ENCODE measurements around the gene MEGF11. TPM values are rescaled to one million over a fixed set of nuclear protein-coding genes. Genes with fewer than 3 reads are reported as not detected.

The MEGF11 gene
- polyA plus RNA-seq, 2 of the 4 experiments (the other 2 are of a cell fraction): 0.25 to 0.31 TPM

DNA sequence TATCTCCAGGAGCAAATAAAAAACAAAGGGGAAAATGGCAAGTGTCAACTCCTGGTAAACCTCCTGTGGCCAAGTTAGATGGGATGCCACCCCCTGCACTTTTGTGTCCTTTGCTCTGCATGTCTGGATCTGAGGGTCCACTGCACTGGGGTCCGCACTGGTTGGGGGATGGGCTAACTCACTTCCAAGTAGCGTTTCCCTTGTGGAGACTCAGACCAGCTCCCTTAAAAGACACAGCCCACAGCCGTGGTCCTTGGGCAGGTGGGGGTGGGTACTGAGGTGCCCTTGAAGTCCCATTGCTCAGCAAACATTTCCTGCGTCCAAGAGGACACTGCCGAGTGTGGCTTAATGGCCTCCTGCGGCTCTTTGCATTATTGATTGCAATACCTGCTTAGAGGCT is 188.2 kb downstream of the MEGF11 start:
- Histone ChIP-seq H3K27ac (no peak overlapping the region), H3K4me3 (no peak overlapping the region), H3K9me3 (no peaks in the 10 kb centered on the region), H3K4me2 (no peak overlapping the region), H3K4me1 (no peaks in the 10 kb centered on the region)
- DNase-seq (ENCODE audit: low read depth in 1 of 2, low spot score in 1 of 2): no peak
- POLR2A ChIA-PET: no interaction called here
- WGBS (ENCODE audit: missing lambda C conversion rate): 51% methylated on average over 6 of the region's 6 CpGs
- FAIRE-seq: no peak
- CTCF ChIA-PET: interaction anchor here (0.5 to 0.7 kb wide), 3 partner anchors 50 to 222 kb away, joined by 3 to 5 read pairs (median 3); no protein-coding TSS in a partner anchor
- TF ChIP-seq, protein P1, sequence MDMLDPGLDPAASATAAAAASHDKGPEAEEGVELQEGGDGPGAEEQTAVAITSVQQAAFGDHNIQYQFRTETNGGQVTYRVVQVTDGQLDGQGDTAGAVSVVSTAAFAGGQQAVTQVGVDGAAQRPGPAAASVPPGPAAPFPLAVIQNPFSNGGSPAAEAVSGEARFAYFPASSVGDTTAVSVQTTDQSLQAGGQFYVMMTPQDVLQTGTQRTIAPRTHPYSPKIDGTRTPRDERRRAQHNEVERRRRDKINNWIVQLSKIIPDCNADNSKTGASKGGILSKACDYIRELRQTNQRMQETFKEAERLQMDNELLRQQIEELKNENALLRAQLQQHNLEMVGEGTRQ (IDR thresholded peaks at IDR 0.05): no peak
- TF ChIP-seq RCOR1 (IDR thresholded peaks at IDR 0.05; ENCODE audit: low read depth, low read length) (no peak), RNF2 (IDR thresholded peaks at IDR 0.05; ENCODE audit: borderline replicate concordance, low read depth) (no peak), PHF8 (IDR thresholded peaks at IDR 0.05; ENCODE audit: borderline replicate concordance, low read depth) (no peak), MYC (IDR thresholded peaks at IDR 0.05; ENCODE audit: borderline replicate concordance, low read length) (no peak), EHF (CRISPR knock-in tag; IDR thresholded peaks at IDR 0.05) (no peak), GATA3 (IDR thresholded peaks at IDR 0.05; ENCODE audit: borderline replicate concordance) (no peak), ZSCAN20 (CRISPR knock-in tag; IDR thresholded peaks at IDR 0.05) (no peak), CEBPB (IDR thresholded peaks at IDR 0.05) (no peak), HDAC2 (IDR thresholded peaks at IDR 0.05) (no peak), HOXA7 (CRISPR knock-in tag; IDR thresholded peaks at IDR 0.05) (no peak), ZFP36 (IDR thresholded peaks at IDR 0.05; ENCODE audit: borderline replicate concordance, partially characterized antibody) (no peak), NFE2L2 (conservative IDR thresholded peaks at IDR 0.05; ENCODE audit: low read length) (no peak), FOSB (CRISPR knock-in tag; IDR thresholded peaks at IDR 0.05) (no peak), HOXB13 (CRISPR knock-in tag; IDR thresholded peaks at IDR 0.05; ENCODE audit: low read depth) (no peak)
- TF ChIP-seq, protein P2, sequence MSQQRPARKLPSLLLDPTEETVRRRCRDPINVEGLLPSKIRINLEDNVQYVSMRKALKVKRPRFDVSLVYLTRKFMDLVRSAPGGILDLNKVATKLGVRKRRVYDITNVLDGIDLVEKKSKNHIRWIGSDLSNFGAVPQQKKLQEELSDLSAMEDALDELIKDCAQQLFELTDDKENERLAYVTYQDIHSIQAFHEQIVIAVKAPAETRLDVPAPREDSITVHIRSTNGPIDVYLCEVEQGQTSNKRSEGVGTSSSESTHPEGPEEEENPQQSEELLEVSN (IDR thresholded peaks at IDR 0.05; ENCODE audit: borderline replicate concordance, low read depth): no peak
- TF ChIP-seq, protein P3, sequence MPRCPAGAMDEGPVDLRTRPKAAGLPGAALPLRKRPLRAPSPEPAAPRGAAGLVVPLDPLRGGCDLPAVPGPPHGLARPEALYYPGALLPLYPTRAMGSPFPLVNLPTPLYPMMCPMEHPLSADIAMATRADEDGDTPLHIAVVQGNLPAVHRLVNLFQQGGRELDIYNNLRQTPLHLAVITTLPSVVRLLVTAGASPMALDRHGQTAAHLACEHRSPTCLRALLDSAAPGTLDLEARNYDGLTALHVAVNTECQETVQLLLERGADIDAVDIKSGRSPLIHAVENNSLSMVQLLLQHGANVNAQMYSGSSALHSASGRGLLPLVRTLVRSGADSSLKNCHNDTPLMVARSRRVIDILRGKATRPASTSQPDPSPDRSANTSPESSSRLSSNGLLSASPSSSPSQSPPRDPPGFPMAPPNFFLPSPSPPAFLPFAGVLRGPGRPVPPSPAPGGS (IDR thresholded peaks at IDR 0.05): no peak
- TF ChIP-seq, protein P4, sequence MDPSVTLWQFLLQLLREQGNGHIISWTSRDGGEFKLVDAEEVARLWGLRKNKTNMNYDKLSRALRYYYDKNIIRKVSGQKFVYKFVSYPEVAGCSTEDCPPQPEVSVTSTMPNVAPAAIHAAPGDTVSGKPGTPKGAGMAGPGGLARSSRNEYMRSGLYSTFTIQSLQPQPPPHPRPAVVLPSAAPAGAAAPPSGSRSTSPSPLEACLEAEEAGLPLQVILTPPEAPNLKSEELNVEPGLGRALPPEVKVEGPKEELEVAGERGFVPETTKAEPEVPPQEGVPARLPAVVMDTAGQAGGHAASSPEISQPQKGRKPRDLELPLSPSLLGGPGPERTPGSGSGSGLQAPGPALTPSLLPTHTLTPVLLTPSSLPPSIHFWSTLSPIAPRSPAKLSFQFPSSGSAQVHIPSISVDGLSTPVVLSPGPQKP (IDR thresholded peaks at IDR 0.05; ENCODE audit: low read depth, low read length): no peak
- TF ChIP-seq, protein P5, sequence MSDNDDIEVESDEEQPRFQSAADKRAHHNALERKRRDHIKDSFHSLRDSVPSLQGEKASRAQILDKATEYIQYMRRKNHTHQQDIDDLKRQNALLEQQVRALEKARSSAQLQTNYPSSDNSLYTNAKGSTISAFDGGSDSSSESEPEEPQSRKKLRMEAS (IDR thresholded peaks at IDR 0.05): no peak
- no peak for ATAC-seq

DNA sequence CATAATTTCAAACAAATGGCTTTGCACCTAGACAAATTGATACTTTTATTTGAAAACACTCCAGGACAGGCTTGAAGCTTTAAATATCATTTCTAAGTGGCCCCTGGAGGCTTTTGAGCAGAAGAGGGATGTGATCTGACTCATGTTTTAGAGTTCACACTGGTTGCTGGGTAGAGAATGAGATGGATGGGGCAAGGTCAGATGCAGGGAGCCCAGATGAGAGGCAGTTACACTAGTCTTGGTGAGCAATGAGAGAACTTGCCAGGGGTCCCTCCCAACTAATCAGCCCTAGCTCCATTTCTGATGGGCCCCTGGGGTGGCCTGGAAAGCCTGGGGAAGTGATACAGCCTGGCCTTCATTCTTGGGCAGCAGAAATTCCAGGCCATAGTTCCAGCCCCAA is 190.4 kb downstream of the MEGF11 start:
- Histone ChIP-seq H3K4me3 (no peak overlapping the region), H3K9me3 (no peaks in the 10 kb centered on the region), H3K4me1 (no peaks in the 10 kb centered on the region), H3K27ac (no peak overlapping the region), H3K4me2 (no peak overlapping the region)
- TF ChIP-seq HDAC2 (IDR thresholded peaks at IDR 0.05) (no peak), FOSB (CRISPR knock-in tag; IDR thresholded peaks at IDR 0.05) (no peak), RARB (CRISPR knock-in tag; IDR thresholded peaks at IDR 0.05) (no peak), HEYL (CRISPR knock-in tag; IDR thresholded peaks at IDR 0.05) (no peak), POLR2A (IDR thresholded peaks at IDR 0.05; ENCODE audit: low read length) (no peak), MYC (IDR thresholded peaks at IDR 0.05; ENCODE audit: borderline replicate concordance, low read length) (no peak)
- TF ChIP-seq, protein P4 (IDR thresholded peaks at IDR 0.05; ENCODE audit: low read depth, low read length): no peak
- TF ChIP-seq, protein P3 (IDR thresholded peaks at IDR 0.05): no peak
- CTCF ChIA-PET: interaction anchor here (0.6 to 1.4 kb wide), 3 partner anchors 10 to 733 kb away, joined by 3 to 4 read pairs (median 3); no protein-coding TSS in a partner anchor
- FAIRE-seq (no peak), DNase-seq (ENCODE audit: low read depth in 1 of 2, low spot score in 1 of 2) (no peak), ATAC-seq (no peak)
- POLR2A ChIA-PET: no interaction called here
